Panc1 (cell line): Measurements from ENCODE around the gene KMT5C.

Source experiments
- POLR2AphosphoS5 ChIP-seq: IDR thresholded peaks from 2 replicates; pipeline ENCODE4 v1.6.1; 2012; ENCODE audit warnings: mild to moderate bottlenecking, low read depth, low read length, moderate library complexity
- SIN3A ChIP-seq: IDR thresholded peaks from 2 replicates; pipeline ENCODE4 v1.6.1; 2012; ENCODE audit warnings: low read depth, mild to moderate bottlenecking, low read length, moderate library complexity, borderline replicate concordance; ENCODE audit not compliant: insufficient read depth
- TF ChIP-seq, protein P1 (sequence below): fragments of 450-650 bp; IDR thresholded peaks from 2 replicates; pipeline ENCODE4 v1.5.1; 2017; ENCODE audit warnings: mild to moderate bottlenecking
- TF ChIP-seq, protein P2 (sequence below), 2 experiments: IDR thresholded peaks; 2 replicates each; pipeline ENCODE4 v1.6.1; 2011 to 2012; ENCODE audit warnings: low read depth in 2 of 2, control low read depth in 1 of 2, low read length in 1 of 2, mild to moderate bottlenecking in 1 of 2, moderate library complexity in 1 of 2; ENCODE audit not compliant: insufficient read depth in 1 of 2

DNA sequence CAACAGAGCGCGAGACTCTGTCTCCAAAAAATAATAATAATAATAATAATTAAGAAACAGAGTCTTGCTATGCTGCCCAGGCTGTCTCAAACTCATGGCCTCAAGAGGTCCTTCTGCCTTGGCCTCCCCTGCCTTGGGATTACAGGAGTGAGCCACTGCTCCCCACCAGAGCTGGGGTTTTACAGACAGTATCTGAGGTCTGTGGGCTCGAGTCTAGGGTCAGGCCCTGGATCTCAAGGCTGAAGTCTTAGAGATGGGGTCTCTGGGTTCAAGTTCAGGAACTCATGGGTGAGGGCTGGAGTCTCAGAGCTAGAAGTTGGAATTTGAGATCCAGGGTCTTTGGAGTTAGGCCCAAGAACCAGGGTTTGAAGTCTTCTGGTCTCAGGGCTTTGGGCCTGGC is 27.1 kb downstream of the KMT5C start:
- TF ChIP-seq, protein P1, sequence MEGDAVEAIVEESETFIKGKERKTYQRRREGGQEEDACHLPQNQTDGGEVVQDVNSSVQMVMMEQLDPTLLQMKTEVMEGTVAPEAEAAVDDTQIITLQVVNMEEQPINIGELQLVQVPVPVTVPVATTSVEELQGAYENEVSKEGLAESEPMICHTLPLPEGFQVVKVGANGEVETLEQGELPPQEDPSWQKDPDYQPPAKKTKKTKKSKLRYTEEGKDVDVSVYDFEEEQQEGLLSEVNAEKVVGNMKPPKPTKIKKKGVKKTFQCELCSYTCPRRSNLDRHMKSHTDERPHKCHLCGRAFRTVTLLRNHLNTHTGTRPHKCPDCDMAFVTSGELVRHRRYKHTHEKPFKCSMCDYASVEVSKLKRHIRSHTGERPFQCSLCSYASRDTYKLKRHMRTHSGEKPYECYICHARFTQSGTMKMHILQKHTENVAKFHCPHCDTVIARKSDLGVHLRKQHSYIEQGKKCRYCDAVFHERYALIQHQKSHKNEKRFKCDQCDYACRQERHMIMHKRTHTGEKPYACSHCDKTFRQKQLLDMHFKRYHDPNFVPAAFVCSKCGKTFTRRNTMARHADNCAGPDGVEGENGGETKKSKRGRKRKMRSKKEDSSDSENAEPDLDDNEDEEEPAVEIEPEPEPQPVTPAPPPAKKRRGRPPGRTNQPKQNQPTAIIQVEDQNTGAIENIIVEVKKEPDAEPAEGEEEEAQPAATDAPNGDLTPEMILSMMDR = no peak
- no peak for TF ChIP-seq SIN3A
- TF ChIP-seq POLR2AphosphoS5 = no peak
- TF ChIP-seq, protein P2, sequence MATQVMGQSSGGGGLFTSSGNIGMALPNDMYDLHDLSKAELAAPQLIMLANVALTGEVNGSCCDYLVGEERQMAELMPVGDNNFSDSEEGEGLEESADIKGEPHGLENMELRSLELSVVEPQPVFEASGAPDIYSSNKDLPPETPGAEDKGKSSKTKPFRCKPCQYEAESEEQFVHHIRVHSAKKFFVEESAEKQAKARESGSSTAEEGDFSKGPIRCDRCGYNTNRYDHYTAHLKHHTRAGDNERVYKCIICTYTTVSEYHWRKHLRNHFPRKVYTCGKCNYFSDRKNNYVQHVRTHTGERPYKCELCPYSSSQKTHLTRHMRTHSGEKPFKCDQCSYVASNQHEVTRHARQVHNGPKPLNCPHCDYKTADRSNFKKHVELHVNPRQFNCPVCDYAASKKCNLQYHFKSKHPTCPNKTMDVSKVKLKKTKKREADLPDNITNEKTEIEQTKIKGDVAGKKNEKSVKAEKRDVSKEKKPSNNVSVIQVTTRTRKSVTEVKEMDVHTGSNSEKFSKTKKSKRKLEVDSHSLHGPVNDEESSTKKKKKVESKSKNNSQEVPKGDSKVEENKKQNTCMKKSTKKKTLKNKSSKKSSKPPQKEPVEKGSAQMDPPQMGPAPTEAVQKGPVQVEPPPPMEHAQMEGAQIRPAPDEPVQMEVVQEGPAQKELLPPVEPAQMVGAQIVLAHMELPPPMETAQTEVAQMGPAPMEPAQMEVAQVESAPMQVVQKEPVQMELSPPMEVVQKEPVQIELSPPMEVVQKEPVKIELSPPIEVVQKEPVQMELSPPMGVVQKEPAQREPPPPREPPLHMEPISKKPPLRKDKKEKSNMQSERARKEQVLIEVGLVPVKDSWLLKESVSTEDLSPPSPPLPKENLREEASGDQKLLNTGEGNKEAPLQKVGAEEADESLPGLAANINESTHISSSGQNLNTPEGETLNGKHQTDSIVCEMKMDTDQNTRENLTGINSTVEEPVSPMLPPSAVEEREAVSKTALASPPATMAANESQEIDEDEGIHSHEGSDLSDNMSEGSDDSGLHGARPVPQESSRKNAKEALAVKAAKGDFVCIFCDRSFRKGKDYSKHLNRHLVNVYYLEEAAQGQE (IDR thresholded peaks at IDR 0.05; ENCODE audit: insufficient read depth in 1 of 2, low read depth in 2 of 2, low read length in 1 of 2) = no peak
